ENCODE results near the gene VWDE.

- TF ChIP-seq EZH2 (IDR thresholded peaks at IDR 0.05; ENCODE audit: insufficient read depth, poor library complexity, severe bottlenecking) (no peak), EZH2phosphoT487 (IDR thresholded peaks at IDR 0.05; ENCODE audit: insufficient read depth, low read depth) (no peak)
Observed at GRCh38 chr7:12328888-12329770, 74.5 kb downstream of the VWDE start.

All from GM23248 (cell line).